Testis (tissue), 2 donors: Measurements from ENCODE around the gene CEP76.

Source experiments
- POLR2A ChIP-seq: fragments of 450-650 bp; IDR thresholded peaks from one replicate; pipeline ENCODE4 v1.6.1; 2017; ENCODE audit warnings: antibody characterized with exemption, mild to moderate bottlenecking, moderate library complexity
- TF ChIP-seq, protein P1 (sequence below), 3 experiments: fragments of 450-650 bp in 2 of 3; fragments of 200-600 bp in 1 of 3; sonication (generic) in 1 of 3; IDR thresholded peaks; one replicate each; pipeline ENCODE4 v1.5.1; 2016 to 2019; ENCODE audit warnings: antibody characterized with exemption in 3 of 3, mild to moderate bottlenecking in 2 of 3, moderate library complexity in 1 of 3

DNA sequence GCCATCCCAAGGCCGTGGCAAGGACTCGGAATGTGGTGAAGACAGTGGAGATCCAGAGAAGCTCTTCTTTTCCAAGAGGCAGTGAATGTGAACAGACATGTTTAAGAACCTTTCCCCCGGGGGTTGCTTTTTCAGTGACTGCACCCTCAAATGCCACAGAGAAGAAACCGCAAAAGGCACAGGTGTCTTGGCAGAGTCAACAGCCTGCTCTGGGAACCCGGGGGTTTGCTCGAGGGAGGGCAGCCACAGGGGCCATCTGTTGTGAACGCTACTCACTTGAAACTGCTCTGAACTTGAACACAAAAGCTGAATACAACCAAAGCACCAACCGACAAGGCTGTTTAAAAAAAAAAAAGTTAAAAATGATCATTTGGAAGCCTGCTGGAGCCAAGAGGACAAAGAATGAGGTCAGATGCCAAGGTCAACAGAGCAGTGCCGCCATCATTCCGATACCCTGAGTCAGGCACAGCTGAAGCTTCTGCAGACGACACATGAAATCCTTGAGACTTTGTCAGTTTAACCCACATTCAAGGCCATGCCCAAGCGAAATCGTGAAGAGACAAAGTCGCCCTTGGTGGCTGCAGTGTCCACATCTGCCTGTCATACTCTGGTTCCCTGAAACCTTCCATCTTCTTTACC lies 47.7 kb upstream of the CEP76 start:
- TF ChIP-seq, protein P1, sequence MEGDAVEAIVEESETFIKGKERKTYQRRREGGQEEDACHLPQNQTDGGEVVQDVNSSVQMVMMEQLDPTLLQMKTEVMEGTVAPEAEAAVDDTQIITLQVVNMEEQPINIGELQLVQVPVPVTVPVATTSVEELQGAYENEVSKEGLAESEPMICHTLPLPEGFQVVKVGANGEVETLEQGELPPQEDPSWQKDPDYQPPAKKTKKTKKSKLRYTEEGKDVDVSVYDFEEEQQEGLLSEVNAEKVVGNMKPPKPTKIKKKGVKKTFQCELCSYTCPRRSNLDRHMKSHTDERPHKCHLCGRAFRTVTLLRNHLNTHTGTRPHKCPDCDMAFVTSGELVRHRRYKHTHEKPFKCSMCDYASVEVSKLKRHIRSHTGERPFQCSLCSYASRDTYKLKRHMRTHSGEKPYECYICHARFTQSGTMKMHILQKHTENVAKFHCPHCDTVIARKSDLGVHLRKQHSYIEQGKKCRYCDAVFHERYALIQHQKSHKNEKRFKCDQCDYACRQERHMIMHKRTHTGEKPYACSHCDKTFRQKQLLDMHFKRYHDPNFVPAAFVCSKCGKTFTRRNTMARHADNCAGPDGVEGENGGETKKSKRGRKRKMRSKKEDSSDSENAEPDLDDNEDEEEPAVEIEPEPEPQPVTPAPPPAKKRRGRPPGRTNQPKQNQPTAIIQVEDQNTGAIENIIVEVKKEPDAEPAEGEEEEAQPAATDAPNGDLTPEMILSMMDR (IDR thresholded peaks at IDR 0.05) = no peak
- TF ChIP-seq POLR2A = no peak
